MCF 10A (cell line): ENCODE measurements around the gene GABPA. TPM values are rescaled to one million over a fixed set of nuclear protein-coding genes. Genes with fewer than 3 reads are reported as not detected.

ENCODE experiments used
- BruUV-seq: library from RNA; stranded (reverse); fragments of 400-500 nt; replicated peaks from 2 replicates; lab custom pipeline; 2021; lab: Mats Ljungman, UMichigan
- CTCF ChIA-PET: fragments of 300-600 bp; sonication (Branson Sonifier 250); formaldehyde crosslinking; extraction: SDS; loops from one replicate; lab custom pipeline; 2021; ENCODE audit warnings: antibody characterized with exemption, inconsistent platforms; lab: Yijun Ruan, JAX
- POLR2A ChIA-PET: fragments of 300-600, 350-650 bp; sonication (Branson Sonifier 250); formaldehyde crosslinking; extraction: SDS; loops from one replicate; lab custom pipeline; 2020; ENCODE audit warnings: antibody characterized with exemption, inconsistent platforms; lab: Yijun Ruan, JAX
- DNase-seq: peaks from one replicate; pipeline ENCODE4 v3.0.0-alpha.2; 2018; ENCODE audit not compliant: unreplicated experiment
- H3K27ac Mint-ChIP-seq: one replicate; pipeline ENCODE4 v1.8.0; 2022; ENCODE audit warnings: mild to moderate bottlenecking, low read depth, mixed read lengths; ENCODE audit not compliant: unreplicated experiment
- H3K27me3 Mint-ChIP-seq: one replicate; pipeline ENCODE4 v1.8.0; 2022; ENCODE audit warnings: mixed read lengths; ENCODE audit not compliant: insufficient read depth, unreplicated experiment
- H3K36me3 Mint-ChIP-seq: one replicate; pipeline ENCODE4 v1.8.0; 2022; ENCODE audit warnings: mild to moderate bottlenecking, moderate library complexity, mixed read lengths; ENCODE audit not compliant: insufficient read depth, unreplicated experiment
- H3K4me1 Mint-ChIP-seq: one replicate; pipeline ENCODE4 v1.8.0; 2022; ENCODE audit warnings: mixed read lengths; ENCODE audit not compliant: insufficient read depth, unreplicated experiment
- H3K4me3 Mint-ChIP-seq: one replicate; pipeline ENCODE4 v1.8.0; 2022; ENCODE audit warnings: mild to moderate bottlenecking, moderate library complexity, mixed read lengths; ENCODE audit not compliant: unreplicated experiment
- H3K9me3 Mint-ChIP-seq: one replicate; pipeline ENCODE4 v1.8.0; 2022; ENCODE audit warnings: mixed read lengths; ENCODE audit not compliant: unreplicated experiment
- intact Hi-C: fragments of 100-400 bp; cut with micrococcal nuclease; formaldehyde crosslinking; loops from 2 replicates; pipeline ENCODE4 v1.14.1; 2022
- total RNA-seq: library from RNA; stranded (reverse); gene quantifications from 2 replicates; pipeline ENCODE4 v1.2.3, GENCODE V29; 2022
- TF ChIP-seq, protein P1 (sequence below): fragments of 200-600 bp; IDR thresholded peaks from one replicate; pipeline ENCODE4 v1.8.0; 2022; ENCODE audit warnings: antibody characterized with exemption, mild to moderate bottlenecking; ENCODE audit not compliant: unreplicated experiment

GABPA gene
- total RNA-seq, 1 experiment from 2014 or later, result 16.3 TPM

GRCh38 chr21:25737421-25737820, 2.6 kb downstream of the GABPA start:
- Mint-ChIP-seq H3K4me3 (no peak overlapping the region), H3K27me3 (no peaks in the 10 kb centered on the region), H3K27ac (no peak overlapping the region), H3K4me1 (no peaks in the 10 kb centered on the region), H3K9me3 (no peaks in the 10 kb centered on the region), H3K36me3 (peaks cover 33% of the 10 kb centered on the region)
- ChIA-PET POLR2A (interaction anchor here (1.1 to 1.3 kb wide), 2 partner anchors 10 to 11 kb away, joined by 3 to 4 read pairs; no protein-coding TSS in a partner anchor), CTCF (no interaction called here)
- TF ChIP-seq, protein P1, sequence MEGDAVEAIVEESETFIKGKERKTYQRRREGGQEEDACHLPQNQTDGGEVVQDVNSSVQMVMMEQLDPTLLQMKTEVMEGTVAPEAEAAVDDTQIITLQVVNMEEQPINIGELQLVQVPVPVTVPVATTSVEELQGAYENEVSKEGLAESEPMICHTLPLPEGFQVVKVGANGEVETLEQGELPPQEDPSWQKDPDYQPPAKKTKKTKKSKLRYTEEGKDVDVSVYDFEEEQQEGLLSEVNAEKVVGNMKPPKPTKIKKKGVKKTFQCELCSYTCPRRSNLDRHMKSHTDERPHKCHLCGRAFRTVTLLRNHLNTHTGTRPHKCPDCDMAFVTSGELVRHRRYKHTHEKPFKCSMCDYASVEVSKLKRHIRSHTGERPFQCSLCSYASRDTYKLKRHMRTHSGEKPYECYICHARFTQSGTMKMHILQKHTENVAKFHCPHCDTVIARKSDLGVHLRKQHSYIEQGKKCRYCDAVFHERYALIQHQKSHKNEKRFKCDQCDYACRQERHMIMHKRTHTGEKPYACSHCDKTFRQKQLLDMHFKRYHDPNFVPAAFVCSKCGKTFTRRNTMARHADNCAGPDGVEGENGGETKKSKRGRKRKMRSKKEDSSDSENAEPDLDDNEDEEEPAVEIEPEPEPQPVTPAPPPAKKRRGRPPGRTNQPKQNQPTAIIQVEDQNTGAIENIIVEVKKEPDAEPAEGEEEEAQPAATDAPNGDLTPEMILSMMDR, result no peak
- intact Hi-C loops, result no loop called here
- DNase-seq, result no peak
- BruUV-seq, result no TSS peak

DNA sequence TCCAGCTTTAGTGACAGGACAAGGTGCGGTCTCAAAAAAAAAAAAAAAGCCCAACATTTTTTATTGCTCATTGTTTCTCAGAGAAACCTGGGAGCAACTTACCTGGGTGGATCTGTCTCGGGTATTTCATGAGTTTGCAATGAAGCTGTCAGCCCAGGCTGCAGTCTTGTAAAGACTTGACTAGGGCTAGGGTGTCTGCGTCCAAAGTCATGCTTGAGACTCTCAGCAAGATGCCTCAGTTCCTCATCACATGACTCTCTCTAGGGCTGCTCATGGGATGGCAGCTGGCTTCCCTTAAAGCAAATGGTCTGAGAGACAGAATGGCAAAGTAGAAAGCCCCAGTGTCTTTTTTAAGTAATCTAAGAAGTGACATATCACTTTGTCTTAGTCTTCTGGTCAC, 8.1 kb downstream of the GABPA start:
- no peak overlapping the region for H3K4me3 Mint-ChIP-seq
- TF ChIP-seq, protein P1, result no peak
- intact Hi-C loops, result no loop called here
- H3K9me3 Mint-ChIP-seq, result no peaks in the 10 kb centered on the region
- ChIA-PET CTCF (interaction anchor here (0.6 to 0.7 kb wide), 2 partner anchors 9 to 357 kb away, joined by 3 to 5 read pairs; no protein-coding TSS in a partner anchor), POLR2A (interaction anchor here (1.7 kb wide), 1 partner anchor 12 kb away, joined by 6 read pairs; no protein-coding TSS in a partner anchor)
- BruUV-seq, result no TSS peak
- H3K27me3 Mint-ChIP-seq, result no peaks in the 10 kb centered on the region
- H3K36me3 Mint-ChIP-seq, result peaks cover 24% of the 10 kb centered on the region
- no peaks in the 10 kb centered on the region for H3K4me1 Mint-ChIP-seq
- H3K27ac Mint-ChIP-seq, result no peak overlapping the region
- no peak for DNase-seq

DNA sequence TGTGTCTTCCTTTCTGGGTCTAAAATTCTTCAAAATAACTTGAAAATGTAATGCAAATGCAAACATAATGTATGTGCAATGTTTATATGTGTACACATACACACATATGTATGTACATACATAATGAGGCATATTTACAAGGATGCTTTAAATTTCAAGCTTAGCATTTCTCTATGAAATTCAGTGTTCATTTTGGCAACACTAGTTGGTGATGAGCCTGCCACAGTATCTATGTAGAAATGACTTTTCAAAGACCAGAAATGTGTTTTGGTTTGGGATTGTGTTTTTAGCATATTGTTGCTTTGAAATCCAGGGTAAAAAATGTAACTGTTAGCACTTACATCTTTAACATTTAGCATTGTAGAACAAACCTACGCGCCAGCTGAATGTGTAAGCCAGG, 10.1 kb downstream of the GABPA start:
- DNase-seq, result no peak
- intact Hi-C loops, result no loop called here
- Mint-ChIP-seq H3K4me3 (no peak overlapping the region), H3K9me3 (no peaks in the 10 kb centered on the region), H3K4me1 (no peaks in the 10 kb centered on the region), H3K27me3 (no peaks in the 10 kb centered on the region), H3K36me3 (peaks cover 24% of the 10 kb centered on the region), H3K27ac (no peak overlapping the region)
- no TSS peak for BruUV-seq
- POLR2A ChIA-PET, result interaction anchor here (0.7 to 1.5 kb wide), 3 partner anchors 10 to 137 kb away, joined by 3 to 7 read pairs (median 3); partner anchors contain the start of genes ATP5PF and GABPA
- TF ChIP-seq, protein P1, result no peak
- CTCF ChIA-PET, result interaction anchor here (0.7 kb wide), 1 partner anchor 131 kb away, joined by 3 read pairs; no protein-coding TSS in a partner anchor

DNA sequence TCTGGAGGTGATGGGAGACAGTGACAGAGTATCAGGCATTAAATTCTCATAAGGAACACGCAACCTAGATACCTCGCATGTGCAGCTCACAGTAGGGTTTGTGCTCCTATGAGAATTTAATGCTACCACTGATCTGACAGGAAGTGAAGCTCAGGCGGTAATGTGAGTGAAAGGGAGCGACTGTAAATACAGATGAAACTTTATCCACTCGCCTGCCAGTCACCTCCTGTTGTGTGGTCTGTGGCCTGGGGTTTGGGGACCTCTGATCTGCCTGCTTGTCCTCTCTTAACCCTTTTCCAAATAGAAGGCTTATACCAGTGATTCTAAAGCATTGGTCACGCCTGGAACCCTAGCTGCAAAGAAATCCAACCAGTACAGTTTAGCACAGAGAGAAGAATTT, 15.3 kb downstream of the GABPA start:
- TF ChIP-seq, protein P1, result no peak
- CTCF ChIA-PET, result interaction anchor here (0.6 kb wide), 1 partner anchor 7 kb away, joined by 3 read pairs; no protein-coding TSS in a partner anchor
- H3K4me3 Mint-ChIP-seq, result no peak overlapping the region
- POLR2A ChIA-PET, result interaction anchor here (0.7 kb wide), 1 partner anchor 9 kb away, joined by 3 read pairs; no protein-coding TSS in a partner anchor
- DNase-seq, result no peak
- H3K4me1 Mint-ChIP-seq, result no peaks in the 10 kb centered on the region
- no peaks in the 10 kb centered on the region for H3K27me3 Mint-ChIP-seq
- no TSS peak for BruUV-seq
- H3K9me3 Mint-ChIP-seq, result no peaks in the 10 kb centered on the region
- peaks cover 42% of the 10 kb centered on the region for H3K36me3 Mint-ChIP-seq
- H3K27ac Mint-ChIP-seq, result no peak overlapping the region
- intact Hi-C loops, result no loop called here
